Measurements from ENCODE around the gene FAT3. TPM values are rescaled to one million over a fixed set of nuclear protein-coding genes. Genes with fewer than 3 reads are reported as not detected.

Gene FAT3
- total and polyA plus RNA-seq, 2 of the 13 experiments (the other 11 are each of a cell fraction or from before 2014, with no cell fraction given): not detected

GRCh38 chr11:92268546-92268945 is 43.9 kb downstream of the FAT3 start (continued):
- no peak for TF ChIP-seq PRDM10 (CRISPR knock-in tag; IDR thresholded peaks at IDR 0.05; ENCODE audit: low read depth)

- Histone ChIP-seq H3K4me2 (ENCODE audit: low read depth, low read length) (no peak overlapping the region), H3K4me3 (replicated peaks in 1 of 3; ENCODE audit: insufficient read depth in 1 of 3, low read depth in 2 of 3, low read length in 3 of 3) (no peak overlapping the region), H3K27me3 (ENCODE audit: control insufficient read depth in 1 of 2, insufficient read depth in 2 of 2, low read length in 2 of 2) (no peaks in the 10 kb centered on the region), H3K27ac (ENCODE audit: extremely low read length, insufficient read depth, low read length) (no peak overlapping the region), H3K9ac (ENCODE audit: insufficient read depth, low read depth, low read length) (no peak overlapping the region), H4K20me1 (ENCODE audit: insufficient read depth, low read length) (no peaks in the 10 kb centered on the region), H3K36me3 (replicated peaks in 1 of 2; ENCODE audit: control insufficient read depth in 1 of 2, insufficient read depth in 2 of 2, low read length in 2 of 2) (no peaks in the 10 kb centered on the region), H3K9me3 (ENCODE audit: low read length) (no peaks in the 10 kb centered on the region), H3K79me2 (ENCODE audit: insufficient read depth, low read length) (no peaks in the 10 kb centered on the region), H3K4me1 (ENCODE audit: insufficient read depth, low read length) (no peaks in the 10 kb centered on the region), H2AFZ (ENCODE audit: low read length) (no peak overlapping the region)
- POLR2A ChIA-PET: no interaction called here
- TF ChIP-seq FOXK2 (IDR thresholded peaks at IDR 0.05) (no peak), ZNF160 (CRISPR knock-in tag; IDR thresholded peaks at IDR 0.05) (no peak), ZBTB43 (CRISPR knock-in tag; conservative IDR thresholded peaks at IDR 0.05) (no peak), ZNF7 (CRISPR knock-in tag; IDR thresholded peaks at IDR 0.05) (no peak), MAZ (IDR thresholded peaks at IDR 0.05; ENCODE audit: borderline replicate concordance, low read depth, low read length) (no peak), MAZ (CRISPR knock-in tag; IDR thresholded peaks at IDR 0.05; ENCODE audit: low read depth) (no peak), CBX1 (IDR thresholded peaks at IDR 0.05; ENCODE audit: low read depth) (no peak)
- ATAC-seq: no peak
- DNase-seq (ENCODE audit: low spot score): peak; percentile 4
- BruUV-seq (replicated peaks): no TSS peak
- FAIRE-seq: no peak
- in situ Hi-C loops (cut with HindIII; ENCODE audit: extremely low pct_ligation_motif_present, low pct_unique_long_range_greater_than_20kb) (no loop called here), intact Hi-C loops (cut with micrococcal nuclease; ENCODE audit: unreplicated experiment) (no loop called here)
- WGBS (ENCODE audit: low lambda C conversion rate): 8% methylated on average over 2 of the region's 2 CpGs
- CTCF ChIA-PET (ENCODE audit: low intra/inter-chr PET ratio, low total read pairs): no interaction called here
Observed at GRCh38 chr11:92269021-92269420, 44.4 kb downstream of the FAT3 start.
